Activated T-cell treated with anti-CD3 and anti-CD28 coated beads for 4 hours (primary cell): ENCODE results near the gene TECTA.

Source experiments
- DNase-seq: peaks from one replicate; pipeline ENCODE4 v3.0.0-alpha.2; 2020

Gene TECTA

DNA sequence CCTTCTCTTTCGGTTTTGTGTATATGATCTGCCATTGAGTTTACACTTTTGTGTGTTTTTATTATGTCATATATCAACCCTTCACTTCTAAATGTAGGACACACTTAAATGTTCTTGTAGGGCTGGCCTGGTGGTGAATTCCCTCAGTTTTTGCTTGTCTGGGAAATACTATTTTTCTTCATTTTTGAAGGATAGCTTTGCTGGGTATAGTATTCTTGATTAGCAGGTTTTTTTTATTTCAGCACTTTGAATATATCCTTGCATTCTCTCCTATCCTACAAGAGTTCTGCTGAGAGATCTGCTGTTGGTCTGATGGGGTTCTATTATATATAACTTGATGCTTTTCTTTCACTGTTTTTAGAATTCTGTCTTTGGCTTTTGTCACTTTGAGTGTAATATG, 79.1 kb downstream of the TECTA start:
- no peak for DNase-seq

DNA sequence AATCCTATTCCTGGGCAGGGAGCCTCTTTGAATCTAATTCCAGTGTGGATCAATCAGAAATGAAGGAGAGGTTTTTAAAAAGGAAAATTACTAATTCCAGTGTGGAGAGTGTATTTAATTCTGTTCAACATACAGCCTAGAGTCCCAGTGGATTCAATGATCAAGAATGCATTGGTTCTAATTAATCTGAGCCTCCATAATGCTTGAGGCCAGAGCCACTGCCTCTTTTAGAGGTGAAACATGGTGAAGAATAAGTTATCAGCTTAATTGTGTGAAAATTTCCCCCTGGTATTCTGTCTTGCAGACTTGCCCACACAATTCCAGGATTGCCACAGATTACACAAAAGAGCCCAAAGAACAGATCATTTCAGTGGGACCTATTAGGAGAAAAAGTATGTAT, 87.7 kb downstream of the TECTA start:
- no peak for DNase-seq

DNA sequence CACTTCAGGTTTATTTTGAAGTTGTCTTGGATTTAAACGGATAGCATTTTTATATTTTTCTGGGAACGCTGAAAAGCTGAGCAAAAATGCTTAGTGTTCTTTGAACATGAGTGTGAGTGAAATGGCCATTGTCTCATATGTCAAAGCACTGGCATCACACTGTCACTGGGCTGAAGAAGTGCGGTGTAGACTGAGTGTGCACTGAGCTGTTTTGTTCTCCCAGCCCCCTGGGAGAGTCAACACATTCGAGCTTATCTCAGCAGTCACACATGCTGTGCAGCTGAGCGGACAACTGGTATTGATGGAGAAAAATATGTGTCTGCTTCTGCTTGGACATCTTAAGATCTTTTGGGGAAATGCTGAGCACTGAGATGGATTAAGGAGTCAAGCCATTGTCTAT, 90.8 kb downstream of the TECTA start:
- no peak for DNase-seq

DNA sequence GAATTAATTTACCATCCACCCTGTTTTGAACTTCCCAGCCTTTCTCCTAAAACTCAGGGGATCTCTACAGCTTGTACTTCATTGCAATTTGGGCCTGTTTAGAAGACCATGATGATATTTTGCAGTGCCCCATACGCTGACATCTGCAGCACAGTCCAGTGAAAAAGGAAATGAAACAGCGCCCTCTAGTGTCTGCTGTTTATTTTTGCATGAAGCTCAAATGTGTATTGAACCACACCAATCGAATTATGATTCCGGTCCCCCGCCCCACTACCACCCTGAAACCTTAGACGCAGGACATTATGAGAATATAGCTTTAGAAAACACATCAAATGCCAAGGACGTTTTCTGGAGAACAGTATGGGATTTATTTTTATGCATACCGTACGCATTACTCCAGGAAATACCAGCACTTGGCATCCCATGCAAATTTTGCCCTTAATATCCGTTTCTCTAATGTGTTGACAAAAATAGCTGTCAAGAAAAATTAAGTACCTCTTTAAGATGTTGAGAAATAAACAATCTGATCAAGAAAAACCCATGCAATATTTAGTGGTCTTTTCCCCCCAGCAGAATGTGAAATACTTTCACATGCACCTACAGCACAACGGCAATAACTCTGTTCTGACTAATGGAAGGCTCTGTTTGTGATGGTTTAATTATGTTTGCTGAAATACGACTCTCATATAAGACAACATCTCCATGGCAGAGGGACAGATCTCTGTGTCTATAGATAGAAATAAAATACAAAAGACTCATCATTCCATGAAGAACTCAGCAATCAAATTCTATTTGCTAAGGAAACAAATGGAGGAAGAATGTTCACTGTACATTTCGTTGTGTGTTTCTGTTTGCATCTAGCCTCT, 93.9 kb downstream of the TECTA start:
- peak; percentile 40 for DNase-seq

DNA sequence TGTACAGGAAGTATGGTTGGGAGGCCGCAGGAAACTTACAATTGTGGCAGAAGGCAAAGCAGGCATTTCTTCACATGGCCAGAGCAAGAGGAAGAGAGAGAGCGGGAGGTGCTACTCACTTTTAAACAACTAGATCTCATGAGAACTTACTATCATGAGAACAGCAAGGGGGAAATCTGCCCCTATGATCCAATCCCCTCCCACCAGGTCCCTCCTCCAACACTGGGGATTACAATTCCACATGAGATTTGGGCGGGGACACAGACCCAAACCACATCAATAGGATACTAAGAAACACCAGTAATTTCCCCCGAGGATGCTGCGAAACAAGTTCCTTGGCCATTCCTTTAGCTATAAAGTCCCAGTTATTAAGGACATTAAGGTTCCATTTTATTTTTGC, 97.4 kb downstream of the TECTA start:
- DNase-seq, result no peak

DNA sequence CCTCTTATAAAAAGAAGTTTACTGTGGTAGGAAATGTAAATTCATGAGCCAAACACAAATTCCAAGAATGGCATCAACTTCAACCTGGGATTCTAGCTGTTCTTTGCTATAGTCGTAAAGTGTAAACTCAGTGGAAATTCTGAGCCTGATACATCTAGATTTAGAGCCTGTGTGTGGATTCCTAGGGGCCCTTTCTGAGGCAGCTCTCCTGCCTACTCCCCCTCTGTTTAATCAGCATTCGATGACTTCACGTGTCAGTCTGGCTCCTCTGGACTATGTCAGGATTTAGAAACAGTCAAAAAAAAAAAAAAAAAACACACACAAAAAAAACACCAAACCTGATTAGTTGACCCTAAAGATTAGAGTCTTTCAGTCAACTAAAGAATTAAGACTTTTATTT, 98.5 kb downstream of the TECTA start:
- DNase-seq, result no peak

DNA sequence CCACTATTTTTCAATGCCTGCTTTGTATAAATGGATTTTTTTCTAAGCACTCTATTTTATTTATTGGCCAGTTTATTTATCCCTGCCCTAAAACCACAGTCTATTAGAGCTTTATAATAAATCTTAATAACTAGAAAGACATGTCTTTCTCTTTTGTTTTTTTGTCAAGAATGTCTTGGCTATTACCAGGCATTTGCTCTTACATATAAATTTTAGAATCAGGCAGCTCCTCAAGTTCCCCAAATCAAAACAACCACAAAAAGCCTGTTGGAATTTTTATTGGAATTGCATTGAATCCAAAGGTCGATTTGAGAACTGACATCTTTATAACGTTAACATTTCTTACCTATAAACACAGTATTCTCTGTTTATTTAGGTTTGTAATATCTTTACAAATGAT, 105.8 kb downstream of the TECTA start:
- no peak for DNase-seq

DNA sequence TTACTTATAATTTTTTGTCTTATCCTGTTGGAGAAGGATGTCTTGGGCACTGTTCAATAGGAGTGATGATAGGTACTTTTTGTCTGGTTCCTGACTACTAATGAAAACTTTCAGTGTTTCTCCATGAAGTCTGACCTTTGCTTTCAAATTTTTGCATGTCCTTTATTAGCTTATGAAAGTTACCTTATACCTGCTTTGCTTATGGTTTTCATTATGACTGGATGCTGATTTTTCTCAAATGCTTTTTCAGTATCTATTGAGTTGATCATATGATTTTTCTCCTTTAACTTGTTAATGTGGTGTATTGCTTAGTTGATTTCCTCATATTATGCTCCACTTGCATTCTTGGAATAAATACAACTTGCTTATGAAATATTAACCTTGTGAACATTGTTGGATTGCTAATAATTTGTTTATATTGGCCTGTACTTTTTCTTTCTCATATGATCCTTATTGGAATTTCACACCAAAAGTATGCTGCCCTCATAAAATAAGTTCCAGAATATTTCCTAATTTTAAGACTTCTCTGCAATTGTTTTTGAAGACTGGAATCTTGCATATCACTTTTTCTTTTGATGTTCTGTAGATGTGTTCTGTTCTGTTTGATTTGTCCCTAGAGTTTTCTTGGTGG, 106.6 kb downstream of the TECTA start:
- DNase-seq, result no peak

DNA sequence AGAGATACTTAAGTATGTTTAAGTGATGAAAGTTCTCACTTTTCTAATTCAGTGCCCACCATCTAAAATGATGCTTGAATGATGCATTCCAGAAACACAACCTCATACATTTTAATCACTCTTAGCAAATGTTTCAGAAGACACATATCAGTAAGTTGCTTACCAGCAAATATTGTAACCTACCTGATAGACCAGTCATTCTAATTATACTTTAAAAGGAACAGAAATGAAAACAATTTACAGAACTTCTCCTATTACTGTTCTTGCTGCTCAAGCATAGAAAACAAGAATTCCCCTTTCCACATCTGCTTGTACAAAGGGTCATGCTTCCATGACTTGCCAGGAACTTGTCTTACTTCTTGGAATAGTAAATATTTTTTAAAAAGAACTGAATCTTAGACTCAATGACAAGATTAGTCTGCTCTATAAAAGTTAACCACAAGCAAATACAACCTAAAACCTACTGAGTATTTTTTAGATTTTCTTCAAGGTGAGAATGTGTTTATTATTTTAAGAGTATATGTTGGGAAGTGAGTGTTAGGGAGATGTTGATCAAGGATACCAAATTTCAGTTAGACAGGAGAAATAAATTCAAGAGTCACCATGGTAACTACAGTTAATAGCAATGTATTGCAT, 109.5 kb downstream of the TECTA start:
- DNase-seq, result no peak

DNA sequence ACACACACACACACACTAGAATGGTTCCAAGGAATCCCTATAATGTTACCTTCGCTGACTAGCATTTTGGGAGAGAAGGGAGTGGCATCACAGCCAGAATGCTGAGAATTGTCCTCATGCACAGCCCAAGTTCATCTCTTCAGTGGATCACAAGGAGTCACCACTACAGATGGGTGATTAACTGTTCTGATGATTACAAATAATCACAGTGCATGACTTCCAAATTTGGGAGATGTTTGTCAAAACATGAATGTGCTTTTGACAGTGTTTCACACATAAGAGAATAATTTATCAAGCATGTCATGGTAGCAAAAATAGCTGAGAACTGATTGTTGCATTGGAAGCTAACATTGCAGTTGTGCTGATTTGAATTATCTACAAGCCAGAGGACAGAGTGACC, 110.6 kb downstream of the TECTA start:
- DNase-seq, result no peak

DNA sequence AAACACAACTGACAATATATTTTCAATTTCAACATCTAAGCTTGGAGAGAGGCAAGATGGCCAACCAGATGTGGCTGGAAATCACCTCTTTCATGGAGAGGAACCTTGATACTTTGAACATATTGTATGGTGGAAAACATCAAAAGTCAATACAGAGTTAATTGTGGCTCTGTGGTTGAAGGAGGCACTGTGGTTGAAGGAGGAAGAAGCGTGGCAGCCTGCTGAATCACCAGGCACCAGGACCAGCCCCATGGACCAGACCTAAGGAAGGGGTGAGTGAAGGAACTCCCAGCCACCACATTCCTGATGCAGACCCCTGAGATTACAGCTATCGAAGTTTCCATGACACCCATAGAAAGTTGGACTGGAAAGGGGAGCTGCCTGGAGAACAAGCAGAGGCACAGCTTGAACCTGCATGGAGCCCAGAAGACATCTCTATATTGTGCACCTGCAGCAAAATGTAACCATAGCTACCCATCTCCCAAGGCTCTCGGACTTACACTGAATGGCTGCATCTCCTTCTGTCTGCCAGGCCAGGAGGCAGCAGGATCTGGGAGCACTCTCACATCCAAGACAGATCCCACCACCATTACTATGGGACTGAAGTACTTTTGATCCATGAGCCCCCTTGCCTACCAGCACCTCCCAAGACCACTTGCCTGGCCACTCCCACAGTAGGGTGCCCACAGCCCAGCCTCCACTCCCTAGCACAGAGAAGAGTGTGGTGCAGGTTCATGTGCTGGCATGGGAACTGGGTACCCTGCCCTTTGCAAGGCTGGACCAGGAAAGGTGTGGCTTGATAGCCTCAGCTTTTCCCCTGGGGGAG, 111.7 kb downstream of the TECTA start:
- DNase-seq, result no peak

DNA sequence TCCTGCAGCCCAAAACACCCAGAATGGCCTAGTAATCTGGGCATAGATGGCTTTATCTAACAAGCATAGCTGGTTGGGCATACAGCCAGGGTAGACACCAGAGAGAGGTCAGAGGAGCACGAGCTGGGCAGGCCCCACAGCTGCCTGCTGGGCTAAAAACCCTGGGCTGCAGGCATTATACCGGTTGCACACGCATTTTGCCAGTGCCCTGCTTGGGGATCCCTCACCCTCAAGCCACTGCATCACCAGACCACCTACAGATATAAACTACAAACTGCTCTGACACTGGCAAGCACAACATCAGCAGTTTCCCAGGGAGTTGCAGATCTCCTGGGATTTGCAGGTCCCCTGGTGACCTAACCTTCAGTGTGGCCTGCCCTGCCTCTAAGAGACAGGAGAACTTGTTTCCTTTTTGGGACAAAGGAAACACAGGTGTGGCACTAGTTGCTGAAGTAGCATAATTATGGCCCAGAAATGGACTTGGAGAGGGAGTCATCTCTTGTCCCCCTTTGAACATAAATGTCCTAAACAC, 112.4 kb downstream of the TECTA start:
- DNase-seq, result no peak

DNA sequence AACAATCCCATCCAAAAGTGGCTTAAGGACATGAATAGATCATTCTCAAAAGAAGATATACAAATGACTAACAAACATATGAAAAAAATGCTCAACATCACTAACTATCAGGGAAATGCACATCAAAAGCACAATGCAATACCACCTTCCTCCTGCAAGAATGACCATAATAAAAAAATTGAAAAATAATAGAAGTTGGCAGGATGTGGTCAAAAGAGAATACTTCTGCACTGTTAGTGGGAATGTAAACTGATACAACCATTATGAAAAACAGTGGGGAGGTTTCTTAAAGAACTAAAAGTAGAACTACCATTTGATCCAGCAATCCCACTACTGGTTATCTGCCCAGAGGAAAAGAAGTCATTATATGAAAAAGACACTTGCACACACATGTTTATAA, 113.8 kb downstream of the TECTA start:
- DNase-seq, result no peak

DNA sequence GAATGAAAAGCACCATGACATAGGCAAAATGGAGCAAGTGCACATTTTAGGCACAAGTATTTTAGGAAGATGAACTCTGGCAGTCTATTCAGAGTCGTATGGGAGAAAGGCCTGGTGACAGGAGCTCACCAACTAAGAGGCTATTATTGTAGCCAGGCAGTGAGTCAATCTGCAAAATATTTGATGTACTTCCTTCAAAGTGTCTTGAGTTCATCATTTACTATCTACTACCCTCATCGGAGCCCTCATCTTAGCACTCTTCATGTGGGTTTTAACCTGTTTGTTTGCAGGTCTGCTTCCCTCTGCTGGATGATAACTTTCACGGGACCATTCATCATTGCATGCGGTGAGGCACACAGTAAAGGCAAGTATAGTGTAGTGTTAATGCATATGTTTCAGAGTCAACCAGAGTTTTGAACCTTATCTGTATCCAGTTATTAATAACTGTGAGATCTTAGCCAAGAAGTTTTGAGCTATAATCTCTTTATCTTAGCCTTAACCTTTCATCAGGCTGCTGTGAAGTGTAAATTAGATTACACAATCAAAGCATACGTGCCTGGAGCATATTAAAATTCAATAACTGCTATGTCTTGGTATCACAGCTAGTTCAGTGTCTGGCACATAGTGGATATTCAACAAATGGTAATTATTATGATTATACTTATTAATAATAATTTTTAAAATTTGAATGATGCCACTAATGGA, 120.6 kb downstream of the TECTA start:
- no peak for DNase-seq

DNA sequence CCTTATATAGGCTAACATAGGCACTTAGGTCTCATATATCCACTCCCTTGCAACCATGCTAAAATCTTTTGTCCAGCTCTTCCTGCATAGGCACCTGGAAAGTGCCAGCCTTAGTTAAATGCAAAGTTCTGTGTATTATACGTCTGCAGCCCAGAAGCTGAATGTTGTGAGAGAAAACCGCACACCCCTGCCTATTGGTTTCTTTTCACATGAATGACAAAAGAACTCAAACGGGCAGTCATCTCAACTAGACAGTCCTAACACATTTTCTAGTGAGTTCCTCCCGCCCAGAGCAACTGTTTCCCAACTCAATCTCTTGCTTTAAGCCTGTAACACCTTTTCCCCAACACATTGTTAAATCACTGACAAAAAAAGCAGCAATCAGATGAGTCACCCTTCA, 122.1 kb downstream of the TECTA start:
- DNase-seq, result no peak

DNA sequence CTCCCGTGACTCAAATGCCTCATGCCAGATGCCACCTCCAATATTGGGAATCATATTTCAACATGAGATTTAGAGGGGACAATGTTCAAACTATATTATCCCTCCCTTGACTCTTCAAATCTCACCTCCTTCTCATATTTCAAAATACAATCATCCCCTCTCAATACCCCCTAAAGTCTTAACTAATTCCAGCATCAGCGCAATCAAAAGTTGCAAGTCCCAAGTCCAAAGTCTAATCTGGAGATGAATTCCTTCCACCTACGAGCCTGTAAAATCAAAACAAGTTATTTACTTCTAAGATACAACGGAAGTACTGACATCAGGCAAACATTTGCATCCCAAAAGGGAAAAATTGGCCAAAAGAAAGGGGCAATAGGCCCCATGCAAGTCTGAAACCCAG, 124.3 kb downstream of the TECTA start:
- DNase-seq, result no peak

DNA sequence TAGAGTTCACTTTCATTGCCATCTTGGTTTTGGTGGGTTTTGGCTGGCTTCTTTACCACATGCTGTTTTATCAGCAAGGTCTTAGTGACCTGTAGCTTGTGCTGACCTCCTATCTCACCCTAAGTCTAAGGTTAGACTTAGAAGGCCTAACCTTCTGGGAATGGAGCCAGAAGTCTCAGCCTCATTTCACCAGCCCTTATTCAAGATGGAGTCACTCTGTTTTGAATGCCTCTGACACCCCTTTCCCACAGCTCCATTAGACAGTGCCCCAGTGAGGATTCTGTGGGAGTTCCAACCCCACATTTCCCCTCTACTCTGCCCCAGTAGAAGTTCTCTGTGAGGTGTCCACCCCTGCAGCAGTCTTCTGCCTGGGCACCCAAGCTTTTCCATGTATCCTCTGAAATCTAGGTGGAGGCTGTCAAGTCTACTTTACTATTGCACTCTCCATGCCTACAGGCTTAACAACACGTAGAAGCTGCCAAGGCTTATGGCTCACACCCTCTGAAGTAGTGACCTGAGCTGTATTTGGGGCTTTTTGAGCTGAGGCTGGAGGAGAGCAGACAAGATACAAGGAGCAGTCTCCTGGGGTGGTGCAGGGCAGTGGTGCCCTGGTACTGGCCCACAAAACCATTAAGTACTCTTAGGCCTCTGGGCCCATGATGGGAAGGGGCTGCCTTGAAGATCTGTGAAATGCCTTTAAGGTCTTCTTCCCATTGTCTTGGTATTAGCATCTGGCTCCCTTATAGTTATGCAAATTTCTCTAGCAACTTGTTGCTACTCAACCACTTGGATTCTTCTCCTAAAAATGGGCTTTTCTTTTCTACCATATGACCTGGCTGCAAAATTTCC, 125.6 kb downstream of the TECTA start:
- no peak for DNase-seq

DNA sequence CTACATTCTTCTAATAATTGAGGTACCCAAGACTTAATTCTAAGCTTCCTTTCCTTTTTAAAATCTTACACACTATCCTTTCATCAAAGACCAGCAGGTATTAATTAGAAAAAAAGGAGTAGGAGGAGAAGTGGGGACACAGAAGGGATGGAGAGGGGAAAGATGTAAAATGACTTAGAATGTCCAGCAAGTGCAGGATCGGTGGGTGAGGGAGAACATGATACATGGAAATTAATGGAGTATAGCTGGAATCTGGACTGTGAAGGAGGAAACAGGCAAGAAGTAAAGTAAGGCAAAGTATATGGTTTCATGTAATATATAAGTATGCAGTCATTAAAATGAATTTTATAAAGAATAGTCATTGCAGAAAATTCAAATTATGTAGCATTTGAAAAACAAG, 127.8 kb downstream of the TECTA start:
- DNase-seq, result no peak

DNA sequence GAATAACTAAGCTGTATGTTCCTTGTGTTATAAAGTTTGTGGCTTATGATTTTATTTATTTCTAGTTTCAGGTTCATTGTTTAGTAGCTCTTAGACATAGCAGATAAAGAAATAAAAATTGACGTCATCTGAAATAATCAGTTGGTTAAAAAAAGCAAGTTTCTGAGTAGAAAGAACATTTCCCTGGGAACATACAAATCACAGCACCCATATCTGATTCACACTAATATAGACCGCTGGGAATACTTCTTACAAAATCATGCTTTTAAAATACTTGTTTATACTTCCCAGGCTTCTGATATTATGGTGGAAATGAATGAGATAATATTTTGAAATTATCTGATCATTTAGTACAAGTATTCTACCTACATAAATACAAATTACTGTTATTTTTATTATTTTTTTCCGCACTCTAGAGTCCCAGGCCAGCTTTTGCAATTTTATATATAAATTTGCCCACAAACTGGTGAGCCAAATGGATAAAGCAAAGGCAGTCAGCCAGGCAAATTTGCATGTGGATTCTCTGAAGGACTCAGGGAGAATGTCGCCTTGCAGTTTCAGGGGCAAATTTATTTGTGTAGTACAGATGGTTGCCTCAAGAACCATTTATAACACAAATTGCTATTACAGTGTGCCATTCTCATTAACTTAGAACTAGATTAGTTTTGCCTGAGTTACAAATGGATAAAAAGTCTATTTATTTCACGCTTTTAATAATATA, 128.6 kb downstream of the TECTA start:
- DNase-seq, result no peak

DNA sequence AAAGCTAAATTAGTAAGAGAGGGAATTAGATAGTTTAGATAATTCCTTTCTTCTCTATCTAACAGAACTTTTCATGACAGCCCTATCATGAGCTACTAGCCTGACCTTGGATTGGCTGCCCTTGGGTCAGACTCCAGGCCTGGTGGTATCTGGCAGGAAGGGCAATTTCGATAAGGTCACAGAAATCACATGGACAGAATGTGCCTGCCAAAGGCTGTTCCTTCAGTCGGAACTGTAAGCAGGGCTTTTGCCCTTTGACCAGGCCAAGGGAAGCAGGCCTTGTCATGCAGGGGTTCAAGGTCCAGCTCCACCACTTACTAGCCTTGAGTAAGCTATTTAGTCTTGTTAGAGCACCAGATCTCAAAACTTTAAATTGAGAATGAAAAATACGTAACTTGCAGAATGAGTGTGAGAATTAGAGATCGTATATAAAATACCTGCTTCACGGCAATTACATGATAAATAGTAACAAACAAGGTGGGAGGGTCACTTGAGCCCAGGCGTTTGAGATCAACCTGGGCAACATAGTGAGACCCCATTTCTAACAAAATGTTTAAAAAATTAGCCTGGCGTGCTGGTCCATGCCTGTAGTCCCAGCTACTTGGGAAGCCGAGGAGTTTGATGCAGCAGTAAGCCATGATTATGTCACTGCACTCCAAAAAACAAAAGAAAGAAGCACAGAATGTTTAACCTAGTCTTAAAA, 130.7 kb downstream of the TECTA start:
- DNase-seq, result no peak
